ENCODE results near the gene RTN4R. TPM values are rescaled to one million over a fixed set of nuclear protein-coding genes. Genes with fewer than 3 reads are reported as not detected.

RTN4R gene
- total and polyA plus RNA-seq, 2 of the 8 experiments (the other 6 are each of a cell fraction or from before 2014, with no cell fraction given) = 21.8 to 41.3 TPM

DNA sequence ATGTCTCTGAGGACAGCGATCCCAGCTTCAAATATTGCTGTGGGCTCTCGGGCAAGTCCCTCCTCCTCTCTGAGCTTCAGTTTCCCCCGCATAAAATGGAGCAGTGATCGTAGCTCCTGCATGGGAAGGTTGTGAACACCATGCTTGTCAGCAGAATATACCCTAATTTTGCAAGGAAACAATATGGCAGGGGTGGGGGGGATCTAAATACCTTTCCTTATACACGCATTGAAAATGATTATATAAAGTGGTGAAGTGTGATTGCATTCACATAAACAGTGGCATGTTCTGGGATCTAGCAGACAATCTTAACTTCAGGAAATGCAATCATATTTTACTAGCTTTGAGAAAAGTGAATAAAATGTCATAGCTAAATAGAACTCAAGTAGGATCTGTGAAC lies 24.0 kb upstream of the RTN4R start:
- WGBS, 2 experiments (ENCODE audit: extremely low coverage in 1 of 2, insufficient coverage in 1 of 2, insufficient read length in 1 of 2, insufficient replicate concordance in 2 of 2, low coverage in 1 of 2, low lambda C conversion rate in 2 of 2, missing lambda C conversion rate in 1 of 2) = 87% methylated on average over 5 of the region's 5 CpGs; no CpG with 5 or more reads in 1 of the 2 experiments
- CTCF ChIA-PET (ENCODE audit: partially characterized antibody) = interaction anchor here (0.6 to 11.5 kb wide), 8 partner anchors 8 to 165 kb away, joined by 3 to 98 read pairs (median 7); no protein-coding TSS in a partner anchor
- H2BK120ac ChIP-seq (replicated peaks; ENCODE audit: low read depth, low read length) = no peak overlapping the region
- H2BK20ac ChIP-seq (ENCODE audit: low read length) = no peak overlapping the region
- H4K91ac ChIP-seq (replicated peaks; ENCODE audit: insufficient read length, low read length) = no peak overlapping the region
- H3K14ac ChIP-seq (ENCODE audit: insufficient read length) = no peak overlapping the region
- no peak overlapping the region for H4K5ac ChIP-seq (ENCODE audit: insufficient read length, low read depth, low read length)
- no peak overlapping the region for H3K4ac ChIP-seq (replicated peaks; ENCODE audit: insufficient read length, low read depth, low read length)
- no peak overlapping the region for H2AK5ac ChIP-seq (ENCODE audit: low read depth, low read length)
- peaks cover 0 to 6% (median 3%) of the 10 kb centered on the region in 4 experiments; a peak in 3 of 7 replicates for H3K27me3 ChIP-seq (replicated peaks in 1 of 4; ENCODE audit: control insufficient read depth in 3 of 4, extremely low read depth in 1 of 4, insufficient read depth in 3 of 4, low read length in 3 of 4)
- H3K23me2 ChIP-seq (ENCODE audit: low read depth, low read length) = no peaks in the 10 kb centered on the region
- H3K9ac ChIP-seq (replicated peaks in 1 of 4; ENCODE audit: extremely low read depth in 1 of 4, low read depth in 3 of 4, low read length in 3 of 4) = no peak overlapping the region
- POLR2A ChIA-PET (ENCODE audit: partially characterized antibody) = interaction anchor here (1.1 to 1.2 kb wide), 3 partner anchors 9 to 28 kb away, joined by 3 read pairs; partner anchors contain the start of gene DGCR6L
- H4K8ac ChIP-seq (ENCODE audit: extremely low read depth, insufficient read depth, low read length) = no peak overlapping the region
- no peak overlapping the region for H3K23ac ChIP-seq (ENCODE audit: insufficient read length)
- H3K4me1 ChIP-seq (replicated peaks in 1 of 4; ENCODE audit: control insufficient read depth in 3 of 4, insufficient read depth in 4 of 4, low read length in 3 of 4) = peaks cover 0 to 5% (median under 1%) of the 10 kb centered on the region in 4 experiments; a peak in 2 of 7 replicates
- H3K79me2 ChIP-seq (ENCODE audit: control insufficient read depth in 1 of 2, insufficient read depth in 2 of 2, low read length in 2 of 2) = no peaks in the 10 kb centered on the region
- peaks cover 0 to 1% of the 10 kb centered on the region in 2 experiments for H4K20me1 ChIP-seq (replicated peaks in 1 of 2; ENCODE audit: control insufficient read depth in 1 of 2, insufficient read depth in 2 of 2, low read length in 2 of 2)
- H3K4me3 ChIP-seq (ENCODE audit: extremely low read depth in 1 of 4, insufficient read depth in 2 of 4, low read depth in 3 of 4, low read length in 4 of 4) = no peak overlapping the region
- no peaks in the 10 kb centered on the region for H3K79me1 ChIP-seq (ENCODE audit: low read depth, low read length)
- FAIRE-seq (no peak), DNase-seq (ENCODE audit: low read depth in 1 of 2, low spot score in 2 of 2) (no peak)
- H3K4me2 ChIP-seq (ENCODE audit: insufficient read depth in 1 of 2, low read depth in 2 of 2, low read length in 2 of 2) = no peak overlapping the region
- no peak overlapping the region for H2BK12ac ChIP-seq (ENCODE audit: low read depth, low read length)
- no peak overlapping the region for H2AFZ ChIP-seq (ENCODE audit: low read length)
- H3K9me3 ChIP-seq (ENCODE audit: insufficient read depth in 2 of 2, low read depth in 1 of 2, low read length in 1 of 2) = no peaks in the 10 kb centered on the region
- H3K56ac ChIP-seq (replicated peaks; ENCODE audit: insufficient read length, low read depth, low read length) = no peak overlapping the region
- no peak overlapping the region for H2BK5ac ChIP-seq (ENCODE audit: low read depth, low read length)
- no peaks in the 10 kb centered on the region for H3K36me3 ChIP-seq (ENCODE audit: control insufficient read depth in 2 of 4, insufficient read depth in 4 of 4, low read length in 3 of 4)
- no peak overlapping the region for H3K18ac ChIP-seq (ENCODE audit: extremely low read depth, low read length)
- TF ChIP-seq MAFK (IDR thresholded peaks at IDR 0.05; ENCODE audit: low read depth, low read length) = no peak
- no peak for TF ChIP-seq YY1 (IDR thresholded peaks at IDR 0.05; ENCODE audit: low read depth, low read length)
- no peak for TF ChIP-seq SRF (IDR thresholded peaks at IDR 0.05; ENCODE audit: low read depth, low read length)
- TF ChIP-seq TEAD4 (IDR thresholded peaks at IDR 0.05; ENCODE audit: low read depth, low read length) = no peak
- no peak for TF ChIP-seq HDAC6 (IDR thresholded peaks at IDR 0.05; ENCODE audit: low read depth, low read length)
- no peak overlapping the region for H3K27ac ChIP-seq (ENCODE audit: low read depth, low read length)
- H2BK15ac ChIP-seq (ENCODE audit: low read length) = no peak overlapping the region

Measured in H1 (cell line).